ENCODE results near the gene ZBTB7C. TPM values are rescaled to one million over a fixed set of nuclear protein-coding genes. Genes with fewer than 3 reads are reported as not detected.

Gene ZBTB7C
- total RNA-seq, 1 donor from 2014 or later = 0.11 TPM

GRCh38 chr18:48106976-48107781 lies 302.0 kb downstream of the ZBTB7C start:
- Mint-ChIP-seq H3K27me3 (ENCODE audit: unreplicated experiment) (peaks cover 80% of the 10 kb centered on the region), H3K4me1 (ENCODE audit: unreplicated experiment) (no peaks in the 10 kb centered on the region), H3K36me3 (ENCODE audit: unreplicated experiment) (no peaks in the 10 kb centered on the region), H3K9me3 (ENCODE audit: unreplicated experiment) (no peaks in the 10 kb centered on the region), H3K4me3 (ENCODE audit: unreplicated experiment) (no peak overlapping the region), H3K27ac (ENCODE audit: unreplicated experiment) (no peak overlapping the region)
- TF ChIP-seq CTCF (IDR thresholded peaks at IDR 0.05) = no peak
- no peak for DNase-seq (ENCODE audit: extremely low spot score, unreplicated experiment)

GRCh38 chr18:48106498-48106897 lies 302.7 kb downstream of the ZBTB7C start:
- TF ChIP-seq CTCF (IDR thresholded peaks at IDR 0.05) = no peak
- H3K4me3 Mint-ChIP-seq (ENCODE audit: unreplicated experiment) = no peak overlapping the region
- H3K27ac Mint-ChIP-seq (ENCODE audit: unreplicated experiment) = no peak overlapping the region
- H3K4me1 Mint-ChIP-seq (ENCODE audit: unreplicated experiment) = no peaks in the 10 kb centered on the region
- H3K27me3 Mint-ChIP-seq (ENCODE audit: unreplicated experiment) = peaks cover 84% of the 10 kb centered on the region
- H3K36me3 Mint-ChIP-seq (ENCODE audit: unreplicated experiment) = no peaks in the 10 kb centered on the region
- no peaks in the 10 kb centered on the region for H3K9me3 Mint-ChIP-seq (ENCODE audit: unreplicated experiment)
- DNase-seq (ENCODE audit: extremely low spot score, unreplicated experiment) = no peak

DNA sequence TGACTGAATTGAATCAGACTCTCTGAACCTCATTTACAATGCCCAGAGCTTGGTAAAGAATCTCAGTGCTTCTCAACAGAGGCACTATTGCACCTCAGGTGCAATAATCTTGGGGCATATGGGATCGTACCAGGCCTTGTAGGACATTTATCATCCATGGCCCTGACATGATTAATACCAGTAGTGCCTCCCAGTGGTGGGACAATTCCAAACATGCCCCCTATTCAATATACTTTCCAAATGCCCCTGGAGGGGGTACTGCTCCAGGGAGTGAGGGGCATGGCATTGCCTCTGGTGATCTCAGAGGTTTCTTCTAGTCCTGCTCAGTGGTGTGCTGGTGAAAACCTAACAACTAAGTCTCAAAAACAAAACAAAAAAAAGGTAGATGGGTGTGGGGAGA lies 303.9 kb downstream of the ZBTB7C start:
- peak; percentile 17 for TF ChIP-seq CTCF (IDR thresholded peaks at IDR 0.05)
- DNase-seq (ENCODE audit: extremely low spot score, unreplicated experiment) = no peak
- Mint-ChIP-seq H3K27ac (ENCODE audit: unreplicated experiment) (no peak overlapping the region), H3K9me3 (ENCODE audit: unreplicated experiment) (no peaks in the 10 kb centered on the region), H3K4me1 (ENCODE audit: unreplicated experiment) (no peaks in the 10 kb centered on the region), H3K36me3 (ENCODE audit: unreplicated experiment) (no peaks in the 10 kb centered on the region), H3K4me3 (ENCODE audit: unreplicated experiment) (no peak overlapping the region), H3K27me3 (ENCODE audit: unreplicated experiment) (peaks cover 83% of the 10 kb centered on the region)

- H3K4me1 Mint-ChIP-seq (ENCODE audit: unreplicated experiment) = no peaks in the 10 kb centered on the region
- no peak overlapping the region for H3K27ac Mint-ChIP-seq (ENCODE audit: unreplicated experiment)
- TF ChIP-seq CTCF (IDR thresholded peaks at IDR 0.05) = no peak
- peaks cover 86% of the 10 kb centered on the region for H3K27me3 Mint-ChIP-seq (ENCODE audit: unreplicated experiment)
- H3K9me3 Mint-ChIP-seq (ENCODE audit: unreplicated experiment) = no peaks in the 10 kb centered on the region
- no peak overlapping the region for H3K4me3 Mint-ChIP-seq (ENCODE audit: unreplicated experiment)
- no peaks in the 10 kb centered on the region for H3K36me3 Mint-ChIP-seq (ENCODE audit: unreplicated experiment)
- DNase-seq (ENCODE audit: extremely low spot score, unreplicated experiment) = no peak
Measured at GRCh38 chr18:48104705-48105104, 304.5 kb downstream of the ZBTB7C start.

DNA sequence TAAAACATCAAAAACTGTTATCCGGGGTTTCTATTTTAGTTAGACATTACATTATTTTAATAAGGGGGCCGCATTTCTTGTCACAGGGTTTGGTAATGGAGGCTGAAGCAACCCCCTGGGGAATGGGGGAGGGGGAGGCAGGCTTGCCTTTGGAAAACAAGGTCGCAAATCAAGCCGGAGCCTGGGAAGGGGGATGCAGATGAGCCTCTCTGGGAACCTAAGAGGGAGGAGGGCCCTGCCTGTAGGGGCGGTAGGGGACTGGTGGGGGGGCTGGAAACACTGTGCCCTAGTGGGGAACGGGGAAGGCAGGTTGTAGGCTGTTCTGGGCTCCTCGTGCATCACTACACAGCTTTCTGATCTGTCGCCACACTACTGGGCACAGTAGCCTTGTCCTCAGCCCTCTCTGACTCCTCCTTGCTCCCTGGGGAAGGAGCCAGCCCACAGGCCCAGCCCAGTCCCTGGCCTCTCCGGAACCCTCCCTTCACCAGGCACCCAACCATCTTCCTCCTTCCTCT lies 308.5 kb downstream of the ZBTB7C start:
- no peak overlapping the region for H3K27ac Mint-ChIP-seq (ENCODE audit: unreplicated experiment)
- no peaks in the 10 kb centered on the region for H3K9me3 Mint-ChIP-seq (ENCODE audit: unreplicated experiment)
- H3K4me1 Mint-ChIP-seq (ENCODE audit: unreplicated experiment) = no peaks in the 10 kb centered on the region
- no peaks in the 10 kb centered on the region for H3K36me3 Mint-ChIP-seq (ENCODE audit: unreplicated experiment)
- H3K4me3 Mint-ChIP-seq (ENCODE audit: unreplicated experiment) = no peak overlapping the region
- no peak for TF ChIP-seq CTCF (IDR thresholded peaks at IDR 0.05)
- DNase-seq (ENCODE audit: extremely low spot score, unreplicated experiment) = no peak
- peaks cover 81% of the 10 kb centered on the region for H3K27me3 Mint-ChIP-seq (ENCODE audit: unreplicated experiment)

All from osteocyte (in vitro differentiated cells).